ENCODE data around the gene EXOSC6. TPM values are rescaled to one million over a fixed set of nuclear protein-coding genes. Genes with fewer than 3 reads are reported as not detected.

EXOSC6 gene
- polyA plus RNA-seq (2013) = 13.8 and 14.6 TPM in 2 replicates

GRCh38 chr16:70251629-70252354, at the start of gene EXOSC6:
TSS of gene EXOSC6 (minus strand) at chr16:70251940. CDS start at chr16:70251900, 40 bp downstream.
- H4K91ac ChIP-seq (ENCODE audit: low read depth, low read length) = peak within 1 kb of the TSS; percentile 93
- peaks cover 7% of the 10 kb centered on the region for H3K79me1 ChIP-seq (ENCODE audit: low read length)
- H3K36me3 ChIP-seq (ENCODE audit: control insufficient read depth in 1 of 2, insufficient read depth in 2 of 2, low read length in 2 of 2) = peaks cover 44 to 46% of the 10 kb centered on the region in 2 experiments
- H3K27ac ChIP-seq (ENCODE audit: low read depth, low read length) = peak within 1 kb of the TSS; percentile 97
- H4K12ac ChIP-seq (ENCODE audit: low read depth, low read length) = peak within 1 kb of the TSS; percentile 89
- peaks cover 2% of the 10 kb centered on the region for H3K9me3 ChIP-seq (ENCODE audit: insufficient read depth, low read depth, low read length)
- peak within 1 kb of the TSS; percentile 97 for H3K4me3 ChIP-seq (ENCODE audit: low read depth, low read length)
- H3K14ac ChIP-seq (ENCODE audit: low read length) = peak within 1 kb of the TSS; percentile 100
- H3K4me1 ChIP-seq (ENCODE audit: control insufficient read depth in 1 of 2, insufficient read depth in 2 of 2, low read length in 2 of 2) = peaks cover 2% of the 10 kb centered on the region in 2 experiments
- H3K9ac ChIP-seq (ENCODE audit: low read length) = peak within 1 kb of the TSS; percentile 100
- H3K27me3 ChIP-seq (ENCODE audit: insufficient read depth, low read length) = no peaks in the 10 kb centered on the region
- H2BK12ac ChIP-seq (ENCODE audit: low read length) = no peak within 1 kb of the TSS
- H3K79me2 ChIP-seq (ENCODE audit: control insufficient read depth, insufficient read depth, low read length, poor library complexity) = peaks cover 8% of the 10 kb centered on the region
- peak within 1 kb of the TSS; percentile 78 for H3K4me2 ChIP-seq (ENCODE audit: low read length)
- H2BK120ac ChIP-seq (ENCODE audit: insufficient read depth, low read length, poor library complexity) = peak within 1 kb of the TSS; percentile 6
- peak within 1 kb of the TSS; percentile 98 for H3K18ac ChIP-seq (ENCODE audit: low read length)
- peak within 1 kb of the TSS; percentile 100 for H4K8ac ChIP-seq (ENCODE audit: low read depth, low read length)
- peak within 1 kb of the TSS; percentile 93 for H3K4ac ChIP-seq (ENCODE audit: low read depth, low read length)
- no CpG with 5 or more reads among the region's 65 CpGs for WGBS (ENCODE audit: extremely low coverage, insufficient coverage, insufficient read length)
- H2AFZ ChIP-seq (ENCODE audit: insufficient read depth, low read length, poor library complexity) = peak within 1 kb of the TSS; percentile 87
- H3K23ac ChIP-seq (ENCODE audit: low read length) = no peak within 1 kb of the TSS
- peak; percentile 87 to 95 for DNase-seq
- peak within 1 kb of the TSS; percentile 66 for H2BK5ac ChIP-seq (ENCODE audit: low read depth, low read length, poor library complexity)
- H2AK5ac ChIP-seq (ENCODE audit: low read length) = peak within 1 kb of the TSS; percentile 79

DNA sequence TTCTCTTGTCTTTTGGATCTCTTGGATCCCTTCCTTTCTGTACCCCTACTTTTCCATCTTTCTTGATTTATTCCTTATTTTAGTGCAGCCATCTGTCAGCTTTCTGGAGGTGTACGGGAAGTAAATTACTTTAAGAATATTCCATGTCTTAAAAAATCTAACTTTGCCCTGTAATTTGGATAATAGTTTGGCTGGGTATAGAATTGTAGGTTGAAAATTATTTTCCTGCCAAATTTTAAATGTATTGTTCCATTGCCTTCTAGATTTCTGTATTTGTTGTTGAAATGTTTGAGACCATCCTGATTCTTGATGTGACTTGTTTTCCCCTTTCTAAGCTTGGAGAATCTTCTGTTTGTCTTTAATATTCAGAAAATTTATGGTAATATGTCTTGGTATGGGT, 49.4 kb upstream of the EXOSC6 start:
- Histone ChIP-seq H3K79me2 (ENCODE audit: control insufficient read depth, insufficient read depth, low read length, poor library complexity) (peaks cover 7% of the 10 kb centered on the region), H3K23ac (ENCODE audit: low read length) (no peak overlapping the region), H3K36me3 (ENCODE audit: control insufficient read depth in 1 of 2, insufficient read depth in 2 of 2, low read length in 2 of 2) (peaks cover 2 to 4% of the 10 kb centered on the region in 2 experiments), H2AK5ac (ENCODE audit: low read length) (no peak overlapping the region), H3K27ac (ENCODE audit: low read depth, low read length) (no peak overlapping the region), H2AFZ (ENCODE audit: insufficient read depth, low read length, poor library complexity) (no peak overlapping the region), H3K4me1 (ENCODE audit: control insufficient read depth in 1 of 2, insufficient read depth in 2 of 2, low read length in 2 of 2) (peaks cover 0 to 10% of the 10 kb centered on the region in 2 experiments), H4K12ac (ENCODE audit: low read depth, low read length) (no peak overlapping the region), H3K79me1 (ENCODE audit: low read length) (peaks cover 7% of the 10 kb centered on the region), H2BK120ac (ENCODE audit: insufficient read depth, low read length, poor library complexity) (no peak overlapping the region), H4K8ac (ENCODE audit: low read depth, low read length) (no peak overlapping the region), H4K91ac (ENCODE audit: low read depth, low read length) (no peak overlapping the region), H3K27me3 (ENCODE audit: insufficient read depth, low read length) (no peaks in the 10 kb centered on the region), H2BK5ac (ENCODE audit: low read depth, low read length, poor library complexity) (no peak overlapping the region), H3K4me2 (ENCODE audit: low read length) (no peak overlapping the region), H3K9ac (ENCODE audit: low read length) (no peak overlapping the region), H3K9me3 (ENCODE audit: insufficient read depth, low read depth, low read length) (no peaks in the 10 kb centered on the region), H3K18ac (ENCODE audit: low read length) (no peak overlapping the region), H3K4ac (ENCODE audit: low read depth, low read length) (no peak overlapping the region), H2BK12ac (ENCODE audit: low read length) (no peak overlapping the region), H3K4me3 (ENCODE audit: low read depth, low read length) (no peak overlapping the region), H3K14ac (ENCODE audit: low read length) (no peak overlapping the region)
- no CpG with 5 or more reads among the region's 1 CpG for WGBS (ENCODE audit: extremely low coverage, insufficient coverage, insufficient read length)
- no peak for DNase-seq

DNA sequence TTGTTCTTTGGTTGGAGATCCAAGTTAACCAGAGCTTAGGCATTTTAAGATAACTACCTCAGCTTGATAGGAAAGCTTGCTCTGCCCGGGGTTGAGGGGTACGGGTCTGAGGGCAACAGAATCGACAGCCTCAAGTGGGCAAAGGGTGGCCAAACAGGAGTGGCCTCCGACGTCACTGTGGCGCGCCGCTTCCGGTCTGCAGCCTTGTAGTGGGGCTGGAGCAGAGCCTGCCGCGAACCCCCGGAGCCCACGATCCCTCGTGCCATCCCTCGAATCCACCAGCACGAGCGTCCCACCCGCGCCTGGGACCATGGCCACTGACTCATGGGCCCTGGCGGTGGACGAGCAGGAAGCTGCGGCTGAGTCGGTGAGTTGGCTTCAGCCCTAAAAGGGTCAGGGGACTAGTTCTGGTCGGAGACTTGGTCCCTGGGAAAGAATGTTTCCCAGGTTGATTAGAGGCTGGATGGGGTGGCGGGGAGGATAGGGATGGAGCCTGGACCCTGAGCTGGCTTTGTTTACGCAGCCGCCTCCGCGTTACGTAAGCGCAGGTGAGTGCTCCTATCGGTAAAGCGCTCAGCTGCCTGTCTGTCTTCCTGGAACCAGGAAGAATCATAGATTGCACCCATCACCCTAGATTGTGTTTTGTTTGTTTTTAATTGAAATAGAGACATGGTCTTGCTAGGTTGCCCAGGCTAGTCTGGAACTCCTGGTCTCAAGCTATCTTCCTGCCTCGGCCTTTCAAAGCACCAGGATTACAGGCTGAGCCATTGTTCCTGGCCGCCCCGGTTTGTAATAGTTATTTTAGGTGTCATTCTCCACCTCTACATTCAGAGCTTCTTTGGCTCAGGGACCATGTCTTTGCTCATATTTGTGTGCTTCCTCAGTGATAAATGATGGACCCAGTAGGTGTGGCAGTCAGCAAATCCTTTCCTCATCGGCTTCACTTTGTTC, 47.5 kb upstream of the EXOSC6 start, which contains the start of gene DDX19B:
DDX19B (plus strand) TSS at position 199 of the 951 bp plus-strand sequence; CDS start at position 311, 112 bp downstream.
- WGBS (ENCODE audit: extremely low coverage, insufficient coverage, insufficient read length) = no CpG with 5 or more reads among the region's 37 CpGs
- Histone ChIP-seq H2BK12ac (ENCODE audit: low read length) (no peak within 1 kb of the TSS), H3K4me2 (ENCODE audit: low read length) (peak within 1 kb of the TSS; percentile 87), H4K8ac (ENCODE audit: low read depth, low read length) (peak within 1 kb of the TSS; percentile 99), H2BK120ac (ENCODE audit: insufficient read depth, low read length, poor library complexity) (peak within 1 kb of the TSS; percentile 45), H3K4ac (ENCODE audit: low read depth, low read length) (peak within 1 kb of the TSS; percentile 93), H3K27me3 (ENCODE audit: insufficient read depth, low read length) (no peaks in the 10 kb centered on the region), H3K18ac (ENCODE audit: low read length) (peak within 1 kb of the TSS; percentile 96), H2AFZ (ENCODE audit: insufficient read depth, low read length, poor library complexity) (peak within 1 kb of the TSS; percentile 94), H3K23ac (ENCODE audit: low read length) (no peak within 1 kb of the TSS), H4K12ac (ENCODE audit: low read depth, low read length) (peak within 1 kb of the TSS; percentile 82), H2BK5ac (ENCODE audit: low read depth, low read length, poor library complexity) (peak within 1 kb of the TSS; percentile 80), H3K9me3 (ENCODE audit: insufficient read depth, low read depth, low read length) (no peaks in the 10 kb centered on the region), H4K91ac (ENCODE audit: low read depth, low read length) (peak within 1 kb of the TSS; percentile 81), H3K79me1 (ENCODE audit: low read length) (peaks cover 7% of the 10 kb centered on the region), H2AK5ac (ENCODE audit: low read length) (peak within 1 kb of the TSS; percentile 60), H3K14ac (ENCODE audit: low read length) (peak within 1 kb of the TSS; percentile 98), H3K4me3 (ENCODE audit: low read depth, low read length) (peak within 1 kb of the TSS; percentile 100), H3K4me1 (ENCODE audit: control insufficient read depth in 1 of 2, insufficient read depth in 2 of 2, low read length in 2 of 2) (peaks cover 0 to 6% of the 10 kb centered on the region in 2 experiments), H3K9ac (ENCODE audit: low read length) (peak within 1 kb of the TSS; percentile 97), H3K36me3 (ENCODE audit: control insufficient read depth in 1 of 2, insufficient read depth in 2 of 2, low read length in 2 of 2) (peaks cover 2 to 4% of the 10 kb centered on the region in 2 experiments), H3K79me2 (ENCODE audit: control insufficient read depth, insufficient read depth, low read length, poor library complexity) (peaks cover 7% of the 10 kb centered on the region), H3K27ac (ENCODE audit: low read depth, low read length) (peak within 1 kb of the TSS; percentile 77)
- DNase-seq = peak; percentile 50 to 65

GRCh38 chr16:70295634-70296033, 43.9 kb upstream of the EXOSC6 start:
- Histone ChIP-seq H4K8ac (ENCODE audit: low read depth, low read length) (no peak overlapping the region), H3K27ac (ENCODE audit: low read depth, low read length) (no peak overlapping the region), H3K9ac (ENCODE audit: low read length) (no peak overlapping the region), H2AK5ac (ENCODE audit: low read length) (no peak overlapping the region), H3K23ac (ENCODE audit: low read length) (no peak overlapping the region), H3K79me1 (ENCODE audit: low read length) (peaks cover 7% of the 10 kb centered on the region), H2BK12ac (ENCODE audit: low read length) (no peak overlapping the region), H3K4me2 (ENCODE audit: low read length) (no peak overlapping the region), H2AFZ (ENCODE audit: insufficient read depth, low read length, poor library complexity) (no peak overlapping the region), H3K9me3 (ENCODE audit: insufficient read depth, low read depth, low read length) (no peaks in the 10 kb centered on the region), H4K91ac (ENCODE audit: low read depth, low read length) (no peak overlapping the region), H3K4me1 (ENCODE audit: control insufficient read depth in 1 of 2, insufficient read depth in 2 of 2, low read length in 2 of 2) (peaks cover 0 to 6% of the 10 kb centered on the region in 2 experiments), H3K14ac (ENCODE audit: low read length) (no peak overlapping the region), H3K79me2 (ENCODE audit: control insufficient read depth, insufficient read depth, low read length, poor library complexity) (peaks cover 7% of the 10 kb centered on the region), H2BK120ac (ENCODE audit: insufficient read depth, low read length, poor library complexity) (no peak overlapping the region), H3K4ac (ENCODE audit: low read depth, low read length) (no peak overlapping the region), H2BK5ac (ENCODE audit: low read depth, low read length, poor library complexity) (no peak overlapping the region), H3K4me3 (ENCODE audit: low read depth, low read length) (no peak overlapping the region), H4K12ac (ENCODE audit: low read depth, low read length) (no peak overlapping the region), H3K18ac (ENCODE audit: low read length) (no peak overlapping the region), H3K36me3 (ENCODE audit: control insufficient read depth in 1 of 2, insufficient read depth in 2 of 2, low read length in 2 of 2) (peaks cover 2% of the 10 kb centered on the region in 2 experiments), H3K27me3 (ENCODE audit: insufficient read depth, low read length) (no peaks in the 10 kb centered on the region)
- DNase-seq = no peak

Measured in trophoblast cell (in vitro differentiated cells and primary cell).